RPMI8226 (cell line): ENCODE results near the gene GNG4.
"Not testable (repeated sequence)": the region's sequence is repeated elsewhere in the genome, so short reads cannot be mapped to it uniquely, and the experiment has no call there.

Experiments
- DNase-seq: peaks from one replicate; pipeline ENCODE4 v3.0.0-alpha.2; 2015

Gene GNG4

DNA sequence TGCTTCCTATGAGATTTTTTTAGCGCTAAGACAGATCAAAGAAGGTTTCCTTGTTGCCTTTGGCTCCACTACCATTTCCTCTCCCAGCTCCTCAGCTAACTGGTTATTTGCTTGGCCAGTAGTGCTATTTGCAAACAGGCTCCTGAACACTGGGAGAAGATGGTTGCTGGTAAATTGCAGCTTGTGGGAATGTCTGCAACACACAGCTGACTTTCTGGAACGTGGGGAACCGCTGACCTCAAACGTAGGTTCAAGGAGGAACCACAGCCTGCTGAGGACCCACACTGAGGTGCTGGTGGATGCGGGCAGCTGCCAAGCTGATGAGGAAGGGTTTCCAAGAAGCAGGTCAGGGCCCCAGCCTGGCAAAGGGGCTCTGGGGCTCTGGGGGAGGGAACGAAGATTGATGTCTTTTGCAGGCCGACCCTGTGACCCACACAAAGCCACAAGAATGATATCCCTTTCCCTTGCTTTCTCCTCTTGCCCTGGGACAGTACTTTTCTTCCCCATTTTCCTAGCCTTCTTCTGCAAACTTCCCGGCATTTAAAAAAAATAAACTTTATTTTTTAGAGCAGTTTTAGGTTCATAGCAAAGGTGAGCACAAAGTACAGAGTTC lies 24.8 kb downstream of the GNG4 start:
- DNase-seq, result no peak

GRCh38 chr1:235622936-235623779 lies 26.4 kb downstream of the GNG4 start:
- no peak for DNase-seq

DNA sequence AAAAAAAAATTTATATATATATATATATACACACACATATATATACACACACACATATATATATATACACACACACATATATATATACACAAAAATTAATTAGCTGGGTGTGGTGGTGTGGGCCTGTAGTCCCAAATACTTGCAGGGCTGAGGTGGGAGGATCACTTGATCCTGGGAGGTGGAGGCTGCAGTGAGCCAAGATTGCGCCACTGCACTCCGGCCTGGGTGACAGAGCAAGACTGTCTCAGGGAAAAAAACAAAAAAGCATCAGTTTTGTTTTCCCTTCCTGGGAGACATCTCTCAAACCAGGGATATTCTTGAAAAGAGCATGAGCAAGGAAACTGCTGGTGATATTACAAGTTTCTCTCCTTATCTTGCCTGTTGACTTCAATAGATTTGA lies 30.4 kb downstream of the GNG4 start:
- DNase-seq, result not testable (repeated sequence)

DNA sequence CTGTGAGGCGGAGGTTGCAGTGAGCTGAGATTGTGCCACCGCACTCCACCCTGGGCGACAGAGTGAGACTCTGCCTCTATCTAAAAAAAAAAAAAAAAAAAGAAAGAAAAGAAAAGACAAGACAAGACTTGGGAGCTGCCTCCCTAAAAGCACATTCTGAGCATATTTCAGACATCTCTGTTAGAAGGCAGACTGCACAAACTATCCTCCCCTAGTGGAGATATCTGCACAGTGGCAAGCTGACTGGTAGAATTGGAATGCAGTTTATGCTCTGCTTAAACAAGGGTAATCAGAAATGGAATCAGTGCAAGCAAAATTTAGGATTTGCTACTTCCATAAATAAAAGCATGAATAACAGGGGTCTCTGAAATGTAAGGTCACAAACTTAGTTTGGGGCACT lies 31.8 kb downstream of the GNG4 start:
- DNase-seq, result no peak

GRCh38 chr1:235617140-235617539 lies 32.4 kb downstream of the GNG4 start:
- DNase-seq, result no peak

DNA sequence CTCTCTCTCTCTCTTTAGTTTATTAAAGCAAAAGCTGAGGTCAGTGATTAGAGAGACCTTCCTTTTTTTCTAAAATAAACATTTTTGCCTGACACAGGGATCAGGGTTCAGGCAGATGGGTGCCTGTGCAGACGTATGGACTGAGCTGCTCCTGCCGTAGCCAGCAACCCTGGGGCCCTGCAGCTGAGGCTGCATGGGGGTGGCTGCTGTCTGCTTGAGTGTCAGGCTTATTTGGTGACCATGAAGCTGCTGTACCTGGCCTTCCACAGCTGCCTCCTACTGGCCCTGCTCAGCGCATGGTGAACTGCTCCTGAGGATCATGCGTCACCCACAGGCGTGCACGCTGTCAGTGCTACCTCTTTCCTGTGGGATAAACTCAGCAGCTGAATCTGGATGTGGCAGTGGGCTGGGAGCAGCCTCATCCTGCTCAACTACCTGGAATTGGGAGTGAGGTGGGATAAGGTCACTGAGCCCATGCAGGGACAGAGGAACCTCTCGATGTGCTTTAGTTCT lies 35.1 kb downstream of the GNG4 start:
- no peak for DNase-seq

DNA sequence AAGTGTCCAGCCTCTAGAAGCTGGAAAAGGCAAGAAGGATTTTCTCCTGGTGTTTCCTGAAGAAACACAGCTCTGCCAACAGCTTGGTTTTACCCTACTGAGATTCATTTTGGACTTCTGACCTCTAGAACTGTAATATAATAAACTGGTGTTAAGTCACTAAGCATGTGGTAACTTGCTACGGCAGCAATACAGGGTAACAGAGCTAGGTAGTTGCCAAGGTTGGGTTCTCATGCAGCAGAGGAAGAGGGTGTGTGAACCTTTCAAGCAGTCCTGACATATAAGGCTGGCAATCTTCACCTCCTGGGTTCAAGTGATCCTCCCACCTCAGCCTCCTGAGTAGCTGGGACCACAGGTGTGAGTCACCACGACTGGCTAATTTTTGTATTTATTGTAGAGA lies 36.0 kb downstream of the GNG4 start:
- DNase-seq, result no peak

GRCh38 chr1:235612761-235613160 lies 36.8 kb downstream of the GNG4 start:
- DNase-seq, result no peak

DNA sequence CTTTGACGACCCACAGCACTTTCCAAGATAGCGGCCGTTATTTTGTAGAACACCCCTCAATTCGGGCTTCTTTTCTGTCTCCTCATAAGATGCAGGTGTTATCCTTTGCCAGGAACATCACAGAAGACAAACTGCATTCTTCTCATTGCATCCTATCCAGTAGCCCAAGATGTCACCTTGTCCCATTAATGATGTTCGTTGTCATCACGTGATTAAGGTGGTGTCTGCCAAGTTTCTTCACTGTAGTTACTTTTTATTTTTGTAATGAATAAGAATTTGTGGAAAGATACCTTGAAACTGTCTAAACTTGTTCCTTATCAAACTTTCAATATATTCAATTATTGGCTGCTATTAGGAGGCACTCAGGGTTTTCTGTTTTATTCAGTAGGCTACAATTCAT lies 39.4 kb downstream of the GNG4 start:
- no peak for DNase-seq

DNA sequence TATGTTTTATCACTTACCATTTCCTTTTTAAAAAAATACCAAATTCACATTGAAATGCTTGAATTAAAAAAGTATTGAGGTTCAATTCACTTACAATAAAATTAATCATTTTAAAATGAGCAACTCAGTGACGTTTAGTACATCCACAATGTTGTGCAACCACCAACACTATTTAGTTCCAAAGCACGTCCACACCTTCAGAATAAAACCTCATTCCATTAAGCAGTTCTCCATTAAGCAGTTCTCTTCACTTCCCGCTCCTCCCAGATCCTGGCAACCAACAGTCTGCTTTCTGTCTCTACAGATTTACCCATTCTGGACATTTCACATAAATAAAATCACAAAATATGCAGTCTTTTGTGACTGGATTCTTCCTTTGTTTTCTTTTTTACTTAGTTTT lies 41.3 kb downstream of the GNG4 start:
- no peak for DNase-seq

- peak; percentile 29 for DNase-seq
These were observed 42.3 kb downstream of the GNG4 start for GRCh38 chr1:235607284-235607683.

DNA sequence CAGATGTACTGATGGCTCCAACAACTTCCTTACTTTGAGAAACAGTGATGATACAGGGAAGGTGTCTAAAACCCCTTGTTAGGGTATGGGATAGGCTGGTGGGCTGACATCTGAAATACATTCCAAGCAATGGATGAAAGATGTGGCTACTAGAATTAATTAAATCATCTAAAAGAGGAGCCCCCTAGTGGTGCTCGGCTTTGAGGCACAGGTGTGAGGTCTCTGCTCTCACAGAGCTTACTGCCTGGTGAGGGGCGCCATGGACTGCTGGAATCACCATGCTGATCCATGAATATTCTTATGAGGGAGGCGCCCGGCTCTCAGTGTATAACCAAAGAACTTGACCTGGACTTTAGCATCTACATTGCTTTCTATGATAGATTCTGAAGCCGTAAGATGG lies 48.5 kb downstream of the GNG4 start:
- peak; percentile 60 for DNase-seq

DNA sequence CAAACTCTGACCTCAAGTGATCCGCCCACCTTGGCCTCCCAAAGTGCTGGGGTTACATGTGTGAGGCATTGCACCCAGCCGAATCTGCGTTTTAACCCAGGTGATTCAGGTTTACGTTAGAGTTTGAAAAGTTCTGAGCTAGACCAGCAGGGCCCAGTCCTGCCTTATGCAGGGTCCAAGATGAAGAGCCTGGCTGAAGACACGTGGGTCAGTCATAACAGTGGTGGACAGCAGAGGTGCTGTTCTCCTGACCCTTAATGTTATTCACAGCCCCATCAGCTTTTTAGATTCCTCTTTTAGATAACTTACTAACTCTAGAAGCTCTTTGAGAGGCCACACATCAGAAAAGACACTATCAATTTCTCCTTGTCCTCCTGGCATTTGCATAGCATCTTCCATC lies 50.0 kb downstream of the GNG4 start:
- DNase-seq, result no peak

- peak; percentile 39 for DNase-seq
These were observed 51.6 kb downstream of the GNG4 start for GRCh38 chr1:235597867-235598553.

GRCh38 chr1:235595079-235595478 lies 54.5 kb downstream of the GNG4 start:
- no peak for DNase-seq

DNA sequence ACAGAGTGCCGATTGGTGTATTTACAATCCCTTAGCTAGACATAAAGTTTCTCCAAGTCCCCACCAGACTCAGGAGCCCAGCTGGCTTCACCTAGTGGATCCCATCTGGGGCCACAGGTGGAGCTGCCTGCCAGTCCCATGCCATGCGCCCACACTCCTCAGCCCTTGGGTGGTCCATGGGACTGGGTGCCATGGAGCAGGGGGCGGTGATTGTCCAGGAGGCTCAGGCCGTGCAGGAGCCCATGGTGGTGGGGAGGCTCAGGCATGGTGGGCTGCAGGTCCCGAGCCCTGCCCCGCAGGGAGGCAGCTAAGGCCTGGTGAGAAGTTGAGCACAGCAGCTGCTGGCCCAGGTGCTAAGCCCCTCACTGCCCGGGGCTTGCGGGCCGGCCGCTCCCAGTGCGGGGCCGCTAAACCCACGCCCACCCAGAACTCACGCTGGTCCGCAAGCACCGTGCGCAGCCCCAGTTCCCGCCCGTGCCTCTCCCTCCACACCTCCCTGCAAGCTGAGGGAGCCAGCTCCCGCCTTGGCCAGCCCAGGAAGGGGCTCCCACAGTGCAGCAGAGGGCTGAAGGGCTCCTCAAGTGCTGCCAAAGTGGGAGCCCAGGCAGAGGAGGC lies 55.2 kb downstream of the GNG4 start:
- not testable (repeated sequence) for DNase-seq

- no peak for DNase-seq
These were observed 60.6 kb downstream of the GNG4 start for GRCh38 chr1:235588916-235589515.

DNA sequence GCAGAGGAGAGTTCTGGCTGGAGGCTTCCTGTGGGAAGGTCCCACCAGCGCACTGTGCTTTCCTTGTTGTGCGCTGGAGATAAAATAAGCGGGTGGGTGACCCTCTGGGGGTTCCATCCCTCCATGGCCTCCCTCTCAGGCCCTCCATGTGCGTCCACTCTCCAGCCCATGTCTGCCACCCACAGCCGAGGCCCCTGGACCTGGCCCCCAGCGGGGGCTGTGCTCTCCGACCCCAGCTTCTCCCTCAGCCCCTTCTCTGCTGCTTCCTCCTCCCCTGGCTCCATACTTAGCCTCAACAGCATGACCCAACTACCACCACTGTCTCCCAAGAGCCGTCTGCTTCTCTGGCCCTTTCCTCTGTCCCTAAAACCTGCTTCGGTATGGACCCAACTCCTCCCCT lies 61.4 kb downstream of the GNG4 start:
- DNase-seq, result no peak

DNA sequence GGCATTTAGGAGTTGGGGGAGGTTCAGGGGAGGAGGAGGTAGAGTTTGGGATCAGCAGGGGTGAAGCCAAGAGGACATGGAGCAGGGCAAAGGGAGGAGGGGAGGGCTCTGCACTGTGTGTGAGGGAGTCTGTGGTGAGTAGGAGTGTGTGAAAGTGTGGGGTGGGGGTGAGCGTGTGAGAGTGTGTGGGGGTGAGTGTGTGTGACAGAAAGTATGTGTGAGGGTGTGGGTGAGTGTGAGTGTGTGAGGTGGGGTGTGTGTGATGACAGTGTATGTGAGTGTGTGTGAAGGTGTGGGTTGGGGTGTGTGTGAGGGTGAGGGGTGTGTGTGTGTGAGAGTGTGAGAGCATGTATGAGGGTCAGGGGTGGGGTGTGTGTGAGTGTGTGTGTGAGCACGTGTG lies 62.6 kb downstream of the GNG4 start:
- DNase-seq, result no peak

- no peak for DNase-seq
These were observed 63.2 kb downstream of the GNG4 start for GRCh38 chr1:235586413-235586812.

DNA sequence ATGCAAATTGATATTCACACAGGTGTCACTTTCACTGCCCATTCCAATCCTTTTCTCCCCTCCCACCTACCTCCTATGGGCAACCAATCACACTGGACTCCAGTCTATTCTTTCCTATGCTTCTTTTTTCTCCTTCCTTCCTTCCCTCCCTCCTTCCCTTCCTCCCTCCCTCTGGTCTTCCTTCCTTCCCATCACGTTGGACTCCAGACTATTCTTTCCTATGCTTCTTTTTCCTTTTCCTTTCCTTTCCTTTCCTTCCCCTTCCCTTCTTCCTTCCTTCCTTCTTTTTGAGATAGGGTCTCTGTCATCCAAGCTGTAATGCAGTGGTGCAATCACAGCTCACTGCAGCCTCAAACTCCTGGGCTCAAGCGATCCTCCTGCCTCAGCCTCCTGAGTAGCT lies 64.6 kb downstream of the GNG4 start:
- no peak for DNase-seq

GRCh38 chr1:235583511-235584001 lies 66.0 kb downstream of the GNG4 start:
- DNase-seq, result no peak

- DNase-seq, result no peak
These were observed 67.5 kb downstream of the GNG4 start for GRCh38 chr1:235582130-235582529.
